HCT116 (cell line): ENCODE data around the gene WNK2. TPM values are rescaled to one million over a fixed set of nuclear protein-coding genes. Genes with fewer than 3 reads are reported as not detected.

Experiments used
- ATAC-seq: fragments of 200-7000 bp; cut with Tn5 transposase; 2 replicates; pipeline ENCODE4 v1.9.1; 2020; ENCODE audit warnings: mild to moderate bottlenecking, moderate library complexity
- BruUV-seq: library from RNA; stranded (reverse); fragments of 400-500 nt; replicated peaks from 2 replicates; lab custom pipeline; 2021; lab: Mats Ljungman, UMichigan
- CTCF ChIA-PET: fragments of 300-600 bp; sonication (Branson Sonifier 250); formaldehyde crosslinking; loops from one replicate; lab custom pipeline; 2021; ENCODE audit warnings: antibody characterized with exemption; lab: Charles Lee
- POLR2A ChIA-PET: fragments of 300-600, 350-600 bp; sonication (Branson Sonifier 250); formaldehyde crosslinking; loops from one replicate; lab custom pipeline; 2021; ENCODE audit warnings: antibody characterized with exemption; lab: Charles Lee
- RAD21 ChIA-PET, 2 experiments: fragments of 300-600 bp; sonication (Branson Sonifier 250); formaldehyde crosslinking; loops; one replicate each; lab custom pipeline; 2023; ENCODE audit warnings: low total read pairs in 2 of 2; ENCODE audit not compliant: uncharacterized antibody in 2 of 2, unreplicated experiment in 2 of 2, low non-redundant PET in 1 of 2; lab: Charles Lee
- DNase-seq: peaks from one replicate; pipeline ENCODE4 v3.0.0-alpha.2; 2010; ENCODE audit warnings: low read depth, low spot score
- H2AFZ ChIP-seq: fragments of 200-600 bp; shearing (Covaris generic), sonication (generic); 2 replicates; pipeline ENCODE4 v1.6.1; 2017; ENCODE audit warnings: low read depth, mixed run types, mixed read lengths, antibody characterized with exemption, low read length; ENCODE audit not compliant: poor library complexity, severe bottlenecking
- H3K27ac ChIP-seq: 2 replicates; pipeline ENCODE4 v1.5.1; 2012; ENCODE audit warnings: low read depth, low read length
- H3K27me3 ChIP-seq: fragments of 200-600 bp; sonication (generic); 2 replicates; pipeline ENCODE4 v1.6.1; 2016; ENCODE audit warnings: mixed run types, low read length, mixed read lengths; ENCODE audit not compliant: insufficient read depth
- H3K36me3 ChIP-seq, 2 experiments: fragments of 200-500 bp in 1 of 2; fragments of 200-600 bp in 1 of 2; sonication (Bioruptor generic) in 1 of 2; sonication (generic) in 1 of 2; 2 replicates each; pipeline versions ENCODE4 v1.5.1 to v1.6.1; 2014 to 2016; ENCODE audit warnings: low read length in 2 of 2, inconsistent platforms in 1 of 2, mixed read lengths in 1 of 2, mixed run types in 1 of 2; ENCODE audit not compliant: insufficient read depth in 2 of 2, control insufficient read depth in 1 of 2
- H3K4me1 ChIP-seq, 2 experiments: fragments of 200-600 bp in 1 of 2; sonication (generic) in 1 of 2; 2 replicates each; pipeline versions ENCODE4 v1.5.1 to v1.6.1; 2012 to 2017; ENCODE audit warnings: low read length in 2 of 2, inconsistent platforms in 1 of 2, mild to moderate bottlenecking in 1 of 2, mixed read lengths in 1 of 2, mixed run types in 1 of 2, moderate library complexity in 1 of 2; ENCODE audit not compliant: insufficient read depth in 2 of 2, control insufficient read depth in 1 of 2
- H3K4me2 ChIP-seq: fragments of 200-600 bp; sonication (generic); 2 replicates; pipeline ENCODE4 v1.6.1; 2017; ENCODE audit warnings: mixed run types, low read length, mixed read lengths
- H3K4me3 ChIP-seq, 2 experiments: fragments of 200-600 bp in 1 of 2; sonication (generic) in 1 of 2; replicated peaks in 1 of 2; 2 replicates each; pipeline ENCODE4 v1.5.1; 2011 to 2016; ENCODE audit warnings: low read length in 2 of 2, control low read depth in 1 of 2, low read depth in 1 of 2, mild to moderate bottlenecking in 1 of 2, mixed read lengths in 1 of 2, mixed run types in 1 of 2
- H3K79me2 ChIP-seq: fragments of 200-600 bp; sonication (generic); 2 replicates; pipeline ENCODE4 v1.6.1; 2017; ENCODE audit warnings: mild to moderate bottlenecking, mixed run types, low read length, moderate library complexity, mixed read lengths; ENCODE audit not compliant: insufficient read depth
- H3K9ac ChIP-seq: fragments of 200-600 bp; sonication (generic); 2 replicates; pipeline ENCODE4 v1.6.1; 2016; ENCODE audit warnings: low read length, mixed read lengths
- H3K9me2 ChIP-seq: fragments of 200-600 bp; sonication (generic), shearing (Covaris generic); 2 replicates; pipeline ENCODE4 v1.6.1; 2017; ENCODE audit warnings: mixed run types, mild to moderate bottlenecking, moderate library complexity; ENCODE audit not compliant: insufficient read depth
- H3K9me3 ChIP-seq, 2 experiments: fragments of 200-500 bp in 1 of 2; fragments of 200-600 bp in 1 of 2; sonication (Bioruptor generic) in 1 of 2; sonication (generic) in 1 of 2; 2 replicates each; pipeline ENCODE4 v1.6.1; 2014 to 2017; ENCODE audit warnings: low read length in 2 of 2, mixed read lengths in 2 of 2, inconsistent platforms in 1 of 2, low read depth in 1 of 2, mild to moderate bottlenecking in 1 of 2, mixed run types in 1 of 2, moderate library complexity in 1 of 2; ENCODE audit not compliant: control insufficient read depth in 1 of 2, insufficient read depth in 1 of 2
- H4K20me1 ChIP-seq: fragments of 200-600 bp; sonication (generic), shearing (Covaris generic); 2 replicates; pipeline ENCODE4 v1.6.1; 2017; ENCODE audit warnings: mixed run types, mild to moderate bottlenecking, moderate library complexity; ENCODE audit not compliant: insufficient read depth
- CEBPB ChIP-seq: IDR thresholded peaks from 2 replicates; pipeline ENCODE4 v1.6.1; 2012; ENCODE audit warnings: low read depth
- ELF1 ChIP-seq: IDR thresholded peaks from 2 replicates; pipeline ENCODE4 v1.6.1; 2012; ENCODE audit warnings: low read depth, borderline replicate concordance
- EZH2 ChIP-seq: fragments of 200-600 bp; sonication (generic); IDR thresholded peaks from 2 replicates; pipeline ENCODE4 v1.6.1; 2017; ENCODE audit warnings: antibody characterized with exemption, mixed run types
- SP1 ChIP-seq: IDR thresholded peaks from 2 replicates; pipeline ENCODE4 v1.6.1; 2012; ENCODE audit warnings: low read depth
- TCF7L2 ChIP-seq: IDR thresholded peaks from 2 replicates; pipeline ENCODE4 v1.7.0; 2011; ENCODE audit warnings: borderline replicate concordance, inconsistent platforms; ENCODE audit not compliant: insufficient read depth, insufficient read length; ENCODE audit errors: extremely low read depth
- intact Hi-C: fragments of 100-400 bp; cut with micrococcal nuclease; formaldehyde crosslinking; loops from 2 replicates; pipeline ENCODE4 v1.10.0; 2022
- total RNA-seq: library from RNA; stranded (reverse); gene quantifications from one replicate; pipeline ENCODE4 v1.2.1, GENCODE V29; 2021; ENCODE audit not compliant: unreplicated experiment
- TF ChIP-seq, protein P1 (sequence below), 3 experiments: fragments of 200-600 bp in 1 of 3; sonication (generic) in 1 of 3; IDR thresholded peaks in 2 of 3; conservative IDR thresholded peaks in 1 of 3; 2 replicates each; pipeline ENCODE4 v1.5.1; 2012 to 2017; ENCODE audit warnings: low read depth in 2 of 3, low read length in 2 of 3, antibody characterized with exemption in 1 of 3, borderline replicate concordance in 1 of 3, control low read depth in 1 of 3, mild to moderate bottlenecking in 1 of 3, mixed read lengths in 1 of 3, mixed run types in 1 of 3, moderate library complexity in 1 of 3; ENCODE audit not compliant: insufficient read depth in 1 of 3

The WNK2 gene
- total RNA-seq, 1 experiment from 2014 or later = 24.4 TPM

DNA sequence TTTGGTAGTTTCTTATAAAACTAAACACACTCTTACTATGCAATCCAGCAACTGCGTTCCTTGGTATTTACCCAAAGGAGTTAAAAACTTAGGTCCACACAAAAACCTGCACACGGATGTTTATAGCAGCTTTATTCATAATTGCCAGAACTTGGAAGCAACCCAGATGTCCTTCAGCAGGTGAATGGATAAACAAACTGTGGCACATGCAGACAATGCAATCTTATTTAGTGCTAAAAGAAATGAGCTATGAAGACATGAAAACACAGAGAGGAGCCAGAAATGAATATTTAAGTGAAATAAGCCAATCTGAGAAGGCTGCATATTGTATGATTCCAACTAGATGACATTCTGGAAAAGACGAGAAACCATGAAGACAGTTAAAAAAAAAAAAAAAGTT, 10.7 kb downstream of the WNK2 start (continued):
- no peak for TF ChIP-seq EZH2
- TF ChIP-seq, protein P1, sequence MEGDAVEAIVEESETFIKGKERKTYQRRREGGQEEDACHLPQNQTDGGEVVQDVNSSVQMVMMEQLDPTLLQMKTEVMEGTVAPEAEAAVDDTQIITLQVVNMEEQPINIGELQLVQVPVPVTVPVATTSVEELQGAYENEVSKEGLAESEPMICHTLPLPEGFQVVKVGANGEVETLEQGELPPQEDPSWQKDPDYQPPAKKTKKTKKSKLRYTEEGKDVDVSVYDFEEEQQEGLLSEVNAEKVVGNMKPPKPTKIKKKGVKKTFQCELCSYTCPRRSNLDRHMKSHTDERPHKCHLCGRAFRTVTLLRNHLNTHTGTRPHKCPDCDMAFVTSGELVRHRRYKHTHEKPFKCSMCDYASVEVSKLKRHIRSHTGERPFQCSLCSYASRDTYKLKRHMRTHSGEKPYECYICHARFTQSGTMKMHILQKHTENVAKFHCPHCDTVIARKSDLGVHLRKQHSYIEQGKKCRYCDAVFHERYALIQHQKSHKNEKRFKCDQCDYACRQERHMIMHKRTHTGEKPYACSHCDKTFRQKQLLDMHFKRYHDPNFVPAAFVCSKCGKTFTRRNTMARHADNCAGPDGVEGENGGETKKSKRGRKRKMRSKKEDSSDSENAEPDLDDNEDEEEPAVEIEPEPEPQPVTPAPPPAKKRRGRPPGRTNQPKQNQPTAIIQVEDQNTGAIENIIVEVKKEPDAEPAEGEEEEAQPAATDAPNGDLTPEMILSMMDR (IDR thresholded peaks at IDR 0.05 in 2 of 3, conservative IDR thresholded peaks at IDR 0.05 in 1 of 3; ENCODE audit: borderline replicate concordance in 1 of 3, insufficient read depth in 1 of 3, low read depth in 2 of 3, low read length in 2 of 3) = no peak

DNA sequence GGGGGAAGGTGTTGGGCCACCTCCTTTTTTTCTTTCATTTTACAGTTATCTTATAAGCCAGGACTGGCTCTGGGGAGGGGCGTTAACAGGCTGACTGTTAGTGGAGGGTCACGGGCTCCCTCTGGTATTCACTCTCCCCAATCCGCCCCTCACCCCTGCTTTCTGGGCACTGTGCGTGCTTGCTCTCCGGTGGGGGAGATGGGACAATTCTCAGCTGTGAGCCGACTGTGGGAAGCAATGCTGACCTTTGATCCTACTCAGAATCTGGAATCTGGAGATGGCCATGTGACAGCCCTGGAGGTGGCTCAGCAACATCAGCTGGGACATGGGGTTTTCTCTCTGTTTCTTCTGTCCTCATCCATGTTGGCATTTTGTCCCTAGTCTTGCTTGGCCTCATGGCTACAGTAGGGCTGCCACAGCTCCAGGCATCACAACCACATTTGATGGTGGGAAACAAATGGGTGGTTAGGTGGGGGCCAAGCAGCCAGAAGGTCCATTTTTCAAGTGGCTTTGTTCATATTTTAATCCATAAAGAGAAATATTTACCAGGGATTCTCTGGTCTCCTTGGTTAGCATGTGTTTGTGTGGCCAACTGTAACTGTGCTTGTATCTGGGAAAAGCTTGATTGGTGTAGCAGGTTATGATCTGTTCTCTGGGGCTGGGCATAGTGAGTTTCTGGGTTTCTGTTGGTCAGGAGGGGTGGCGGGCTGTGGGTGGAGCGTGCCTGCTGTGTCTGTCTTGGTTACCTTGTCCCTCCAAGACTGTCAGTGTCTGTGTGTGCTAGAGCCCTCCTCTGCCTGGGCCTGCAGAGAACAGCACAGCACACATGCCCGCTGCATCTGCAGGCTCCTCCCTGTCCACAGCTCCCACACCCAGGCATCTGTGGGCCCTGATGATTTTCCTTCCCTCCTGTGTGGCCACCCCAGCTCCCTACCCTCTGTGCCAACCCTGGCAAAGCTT, 12.4 kb downstream of the WNK2 start:
- H3K36me3 ChIP-seq = no peaks in the 10 kb centered on the region
- intact Hi-C loops = no loop called here
- ChIA-PET POLR2A (no interaction called here), RAD21 (no interaction called here), CTCF (no interaction called here)
- TF ChIP-seq ELF1 (no peak), EZH2 (no peak), CEBPB (no peak), TCF7L2 (no peak), SP1 (no peak)
- H3K9ac ChIP-seq = no peak overlapping the region
- H3K27ac ChIP-seq = no peak overlapping the region
- H3K4me1 ChIP-seq = peaks cover 0 to 13% of the 10 kb centered on the region in 2 experiments; a peak in 1 of 4 replicates
- no peak overlapping the region for H3K4me2 ChIP-seq
- BruUV-seq = no TSS peak
- H3K9me2 ChIP-seq = no peaks in the 10 kb centered on the region
- DNase-seq (no peak), ATAC-seq (no peak)
- H3K79me2 ChIP-seq = peaks cover 20% of the 10 kb centered on the region
- no peak overlapping the region for H3K4me3 ChIP-seq
- no peaks in the 10 kb centered on the region for H4K20me1 ChIP-seq
- no peaks in the 10 kb centered on the region for H3K9me3 ChIP-seq
- H3K27me3 ChIP-seq = no peaks in the 10 kb centered on the region
- no peak overlapping the region for H2AFZ ChIP-seq
